PC-3 (cell line): ENCODE measurements around the gene TP63. TPM values are rescaled to one million over a fixed set of nuclear protein-coding genes. Genes with fewer than 3 reads are reported as not detected.

ENCODE experiments used
- ATAC-seq: fragments of 200-7000 bp; cut with Tn5 transposase; 2 replicates; pipeline ENCODE4 v1.9.1; 2020; ENCODE audit warnings: mild to moderate bottlenecking, moderate library complexity
- BruUV-seq: library from RNA; stranded (reverse); fragments of 400-500 nt; replicated peaks from 2 replicates; lab custom pipeline; 2021; lab: Mats Ljungman, UMichigan
- CTCF ChIA-PET: fragments of 300-600 bp; sonication (Branson Sonifier 250); formaldehyde crosslinking; loops from one replicate; lab custom pipeline; 2022; ENCODE audit warnings: antibody characterized with exemption; lab: Charles Lee
- POLR2A ChIA-PET: fragments of 300-600 bp; sonication (Branson Sonifier 250); formaldehyde crosslinking; loops from one replicate; lab custom pipeline; 2022; ENCODE audit warnings: antibody characterized with exemption; ENCODE audit not compliant: unreplicated experiment; lab: Charles Lee
- DNase-seq: peaks from one replicate; pipeline ENCODE4 v3.0.0-alpha.2; 2015
- H2AFZ ChIP-seq: fragments of 300-600 bp; sonication (generic); 2 replicates; pipeline ENCODE4 v1.6.0; 2016; ENCODE audit warnings: antibody characterized with exemption, low read length
- H3F3A ChIP-seq: fragments of 300-600 bp; sonication (generic); one replicate; pipeline ENCODE4 v1.6.0; 2017; ENCODE audit warnings: antibody characterized with exemption, low read length, control low read depth, mild to moderate bottlenecking; ENCODE audit not compliant: unreplicated experiment
- H3K27ac ChIP-seq: fragments of 300-600 bp; sonication (generic); 2 replicates; pipeline ENCODE4 v1.5.1; 2016; ENCODE audit warnings: mild to moderate bottlenecking, low read length
- H3K27me3 ChIP-seq: fragments of 300-600 bp; sonication (generic); 2 replicates; pipeline ENCODE4 v1.6.1; 2016; ENCODE audit warnings: low read length, mixed read lengths
- H3K36me3 ChIP-seq: fragments of 300-600 bp; sonication (generic); 2 replicates; pipeline ENCODE4 v1.6.1; 2016; ENCODE audit warnings: low read depth, mixed run types, low read length, mixed read lengths
- H3K4me1 ChIP-seq: fragments of 300-600 bp; sonication (generic); 2 replicates; pipeline ENCODE4 v1.5.1; 2016; ENCODE audit warnings: low read length; ENCODE audit not compliant: insufficient read depth
- H3K4me2 ChIP-seq: fragments of 300-600 bp; sonication (generic); 2 replicates; pipeline ENCODE4 v1.6.0; 2016; ENCODE audit warnings: low read length
- H3K4me3 ChIP-seq: fragments of 300-600 bp; sonication (generic); 2 replicates; pipeline ENCODE4 v1.5.1; 2016; ENCODE audit warnings: mild to moderate bottlenecking, low read length, mixed read lengths
- H3K79me2 ChIP-seq: fragments of 300-600 bp; sonication (generic); 2 replicates; pipeline ENCODE4 v1.6.1; 2017; ENCODE audit warnings: low read length, mixed read lengths
- H3K9ac ChIP-seq: fragments of 300-600 bp; sonication (generic); 2 replicates; pipeline ENCODE4 v1.6.0; 2016; ENCODE audit warnings: mild to moderate bottlenecking, low read length
- H3K9me2 ChIP-seq: fragments of 300-600 bp; sonication (generic); replicated peaks from 2 replicates; pipeline ENCODE4 v1.6.1; 2016; ENCODE audit warnings: mixed run types, low read length, mixed read lengths
- H3K9me3 ChIP-seq: fragments of 300-600 bp; sonication (generic); 2 replicates; pipeline ENCODE4 v1.6.1; 2016; ENCODE audit warnings: low read length, mixed read lengths
- H4K20me1 ChIP-seq: fragments of 300-600 bp; sonication (generic); 2 replicates; pipeline ENCODE4 v1.6.1; 2016; ENCODE audit warnings: low read length, mixed read lengths
- EZH2 ChIP-seq: fragments of 300-600 bp; sonication (generic); IDR thresholded peaks from one replicate; pipeline ENCODE4 v1.6.1; 2017; ENCODE audit warnings: antibody characterized with exemption, mild to moderate bottlenecking, low read length; ENCODE audit not compliant: unreplicated experiment
- EZH2phosphoT487 ChIP-seq: fragments of 300-600 bp; sonication (generic); IDR thresholded peaks from 2 replicates; pipeline ENCODE4 v1.6.1; 2018; ENCODE audit warnings: mild to moderate bottlenecking, antibody characterized with exemption, low read length, borderline replicate concordance
- intact Hi-C: fragments of 100-400 bp; cut with micrococcal nuclease; formaldehyde crosslinking; loops from 2 replicates; pipeline ENCODE4 v1.9.0; 2023
- total RNA-seq: library from RNA; depleted of rRNA; stranded (reverse); fragments of >200 nt; gene quantifications from 2 replicates; pipeline ENCODE4 v1.2.3, GENCODE V29; 2014
- TF ChIP-seq, protein P1 (sequence below): fragments of 300-600 bp; sonication (generic); conservative IDR thresholded peaks from 2 replicates; pipeline ENCODE4 v1.5.1; 2017; ENCODE audit warnings: antibody characterized with exemption, low read depth, mild to moderate bottlenecking, low read length

The TP63 gene
- total RNA-seq, 1 experiment from 2014 or later, result 0.29 TPM

DNA sequence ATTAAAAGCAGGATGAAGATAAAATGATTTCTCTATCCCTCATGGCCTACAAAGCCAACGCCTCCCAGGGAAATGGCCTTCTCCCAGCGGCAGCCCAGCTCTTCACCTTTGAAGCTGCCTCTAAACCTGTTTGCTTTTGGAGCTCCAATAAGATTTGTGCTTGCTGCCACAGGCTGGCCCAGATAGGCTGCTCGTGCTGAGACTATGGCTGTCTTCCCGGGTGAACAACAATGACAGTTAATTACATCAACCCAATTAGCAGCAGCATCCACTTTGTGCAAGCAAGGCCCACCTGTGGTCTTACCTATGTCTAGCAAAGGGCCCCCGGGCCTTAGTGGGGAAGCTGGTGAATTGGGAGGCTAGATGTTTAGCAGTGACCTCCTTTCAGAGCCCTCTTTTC, 309.9 kb downstream of the TP63 start:
- Histone ChIP-seq H4K20me1 (no peaks in the 10 kb centered on the region), H3K9me2 (no peaks in the 10 kb centered on the region), H3F3A (no peaks in the 10 kb centered on the region), H3K79me2 (no peaks in the 10 kb centered on the region), H3K4me3 (no peak overlapping the region), H3K27me3 (no peaks in the 10 kb centered on the region), H3K36me3 (no peaks in the 10 kb centered on the region), H3K9me3 (no peaks in the 10 kb centered on the region), H3K4me1 (peaks cover 61% of the 10 kb centered on the region), H2AFZ (peak overlapping the region; percentile 39), H3K9ac (no peak overlapping the region), H3K4me2 (peak overlapping the region; percentile 15; the same call in 1 of the 2 replicates), H3K27ac (peak overlapping the region; percentile 43)
- BruUV-seq, result no TSS peak
- DNase-seq, result no peak
- TF ChIP-seq EZH2, result no peak
- no peak for TF ChIP-seq EZH2phosphoT487
- TF ChIP-seq, protein P1, sequence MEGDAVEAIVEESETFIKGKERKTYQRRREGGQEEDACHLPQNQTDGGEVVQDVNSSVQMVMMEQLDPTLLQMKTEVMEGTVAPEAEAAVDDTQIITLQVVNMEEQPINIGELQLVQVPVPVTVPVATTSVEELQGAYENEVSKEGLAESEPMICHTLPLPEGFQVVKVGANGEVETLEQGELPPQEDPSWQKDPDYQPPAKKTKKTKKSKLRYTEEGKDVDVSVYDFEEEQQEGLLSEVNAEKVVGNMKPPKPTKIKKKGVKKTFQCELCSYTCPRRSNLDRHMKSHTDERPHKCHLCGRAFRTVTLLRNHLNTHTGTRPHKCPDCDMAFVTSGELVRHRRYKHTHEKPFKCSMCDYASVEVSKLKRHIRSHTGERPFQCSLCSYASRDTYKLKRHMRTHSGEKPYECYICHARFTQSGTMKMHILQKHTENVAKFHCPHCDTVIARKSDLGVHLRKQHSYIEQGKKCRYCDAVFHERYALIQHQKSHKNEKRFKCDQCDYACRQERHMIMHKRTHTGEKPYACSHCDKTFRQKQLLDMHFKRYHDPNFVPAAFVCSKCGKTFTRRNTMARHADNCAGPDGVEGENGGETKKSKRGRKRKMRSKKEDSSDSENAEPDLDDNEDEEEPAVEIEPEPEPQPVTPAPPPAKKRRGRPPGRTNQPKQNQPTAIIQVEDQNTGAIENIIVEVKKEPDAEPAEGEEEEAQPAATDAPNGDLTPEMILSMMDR, result no peak
- ChIA-PET POLR2A (no interaction called here), CTCF (no interaction called here)
- ATAC-seq, result no peak
- intact Hi-C loops, result loop anchor here (10.0 kb wide), 2 partner anchors 796 to 966 kb away; no protein-coding TSS in a partner anchor

DNA sequence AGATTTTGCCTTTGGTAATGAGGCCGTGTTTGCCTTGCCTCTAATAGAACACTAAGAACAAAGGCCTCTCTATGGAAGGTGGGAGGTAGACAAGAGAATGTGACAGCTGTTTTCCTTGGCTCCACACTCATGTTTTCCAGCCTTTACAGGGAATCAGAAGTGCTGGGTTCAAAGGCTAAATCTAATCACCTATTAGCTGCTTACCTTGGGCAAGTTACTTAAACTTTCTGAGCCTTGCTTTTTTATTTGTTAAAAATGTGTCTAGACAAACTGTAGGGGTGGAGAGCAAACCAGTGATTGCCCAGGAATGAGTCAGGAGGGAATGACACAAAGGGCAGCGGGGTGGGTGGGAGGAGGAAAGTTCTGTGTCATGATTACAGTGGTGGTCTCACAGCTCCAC, 310.5 kb downstream of the TP63 start:
- H3K4me2 ChIP-seq, result peak overlapping the region; percentile 15
- no peak for ATAC-seq
- POLR2A ChIA-PET, result no interaction called here
- no peak overlapping the region for H3K4me3 ChIP-seq
- no peaks in the 10 kb centered on the region for H4K20me1 ChIP-seq
- no peaks in the 10 kb centered on the region for H3K27me3 ChIP-seq
- no peaks in the 10 kb centered on the region for H3K9me3 ChIP-seq
- H2AFZ ChIP-seq, result peak overlapping the region; percentile 39
- no TSS peak for BruUV-seq
- CTCF ChIA-PET, result no interaction called here
- H3K79me2 ChIP-seq, result no peaks in the 10 kb centered on the region
- no peak for TF ChIP-seq EZH2
- no peak for TF ChIP-seq EZH2phosphoT487
- TF ChIP-seq, protein P1, result no peak
- H3K4me1 ChIP-seq, result peaks cover 55% of the 10 kb centered on the region
- no peaks in the 10 kb centered on the region for H3K9me2 ChIP-seq
- H3K36me3 ChIP-seq, result no peaks in the 10 kb centered on the region
- peak overlapping the region; percentile 43 for H3K27ac ChIP-seq
- H3K9ac ChIP-seq, result no peak overlapping the region
- H3F3A ChIP-seq, result no peaks in the 10 kb centered on the region
- intact Hi-C loops, result loop anchor here (1.0 to 10.0 kb wide), 3 partner anchors 617 to 967 kb away; no protein-coding TSS in a partner anchor
- DNase-seq, result peak; percentile 65

DNA sequence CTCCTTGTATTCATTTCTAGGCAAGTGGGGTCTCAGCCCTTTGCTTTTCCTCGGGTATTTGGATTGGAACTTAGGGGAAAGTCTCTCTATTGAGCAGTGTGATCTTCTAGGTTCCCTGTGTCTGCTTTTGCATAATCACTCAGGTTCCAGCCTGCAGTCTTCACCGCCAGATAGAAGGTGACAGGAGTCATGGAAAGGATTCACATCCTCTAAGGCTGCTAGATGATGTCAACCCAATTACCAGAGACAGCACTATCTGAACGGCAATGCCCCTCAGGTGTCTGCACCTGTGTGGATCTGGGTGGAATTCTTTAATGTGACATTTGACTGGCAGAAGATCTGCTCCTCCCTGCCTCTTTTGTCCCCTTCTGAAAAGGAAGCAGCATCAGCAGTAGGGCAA, 311.8 kb downstream of the TP63 start:
- TF ChIP-seq EZH2phosphoT487, result no peak
- ATAC-seq (no peak), DNase-seq (no peak)
- H3K4me3 ChIP-seq, result no peak overlapping the region
- H3K9me3 ChIP-seq, result no peaks in the 10 kb centered on the region
- CTCF ChIA-PET, result no interaction called here
- no peak overlapping the region for H2AFZ ChIP-seq
- H4K20me1 ChIP-seq, result no peaks in the 10 kb centered on the region
- H3K79me2 ChIP-seq, result no peaks in the 10 kb centered on the region
- no peak overlapping the region for H3K9ac ChIP-seq
- H3F3A ChIP-seq, result no peaks in the 10 kb centered on the region
- H3K27me3 ChIP-seq, result no peaks in the 10 kb centered on the region
- H3K36me3 ChIP-seq, result no peaks in the 10 kb centered on the region
- intact Hi-C loops, result loop anchor here (1.0 to 10.0 kb wide), 3 partner anchors 619 to 968 kb away; no protein-coding TSS in a partner anchor
- peaks cover 47% of the 10 kb centered on the region for H3K4me1 ChIP-seq
- H3K27ac ChIP-seq, result peak overlapping the region; percentile 89; the same call in 1 of the 2 replicates
- H3K9me2 ChIP-seq, result no peaks in the 10 kb centered on the region
- POLR2A ChIA-PET, result no interaction called here
- no peak overlapping the region for H3K4me2 ChIP-seq
- BruUV-seq, result no TSS peak
